WTC11 (cell line): ENCODE measurements around the gene PRMT5. TPM values are rescaled to one million over a fixed set of nuclear protein-coding genes. Genes with fewer than 3 reads are reported as not detected.

ENCODE experiments used
- ATAC-seq: fragments of 200-7000 bp; cut with Tn5 transposase; 2 replicates; pipeline ENCODE4 v1.10.0; 2021; ENCODE audit warnings: mild to moderate bottlenecking, moderate library complexity
- CTCF ChIA-PET: fragments of 300-600 bp; sonication (Branson Sonifier 250); formaldehyde crosslinking; loops from one replicate; lab custom pipeline; 2021; ENCODE audit warnings: antibody characterized with exemption; lab: Charles Lee
- POLR2A ChIA-PET: fragments of 350-600 bp; sonication (Branson Sonifier 250); formaldehyde crosslinking; loops from one replicate; lab custom pipeline; 2021; ENCODE audit warnings: antibody characterized with exemption; lab: Charles Lee
- DNase-seq: peaks from one replicate; pipeline ENCODE4 v3.0.0; 2021; ENCODE audit warnings: low spot score
- H3K27ac Mint-ChIP-seq: 2 replicates; pipeline ENCODE4 v1.8.0; 2021; ENCODE audit warnings: mixed read lengths
- H3K27me3 Mint-ChIP-seq: 2 replicates; pipeline ENCODE4 v1.8.0; 2021; ENCODE audit warnings: low read depth, mild to moderate bottlenecking, moderate library complexity, mixed read lengths
- H3K36me3 Mint-ChIP-seq: 2 replicates; pipeline ENCODE4 v1.8.0; 2021; ENCODE audit warnings: mixed read lengths
- H3K4me1 Mint-ChIP-seq: 2 replicates; pipeline ENCODE4 v1.8.0; 2022; ENCODE audit warnings: mixed read lengths
- H3K4me3 Mint-ChIP-seq: 2 replicates; pipeline ENCODE4 v1.8.0; 2021; ENCODE audit warnings: mild to moderate bottlenecking, moderate library complexity, mixed read lengths
- H3K9me3 Mint-ChIP-seq: 2 replicates; pipeline ENCODE4 v1.8.0; 2021; ENCODE audit warnings: mixed read lengths
- AR ChIP-seq: fragments of 250-450 bp; sonication (Bioruptor Pico); IDR thresholded peaks from 2 replicates; pipeline ENCODE4 v1.9.0; 2021; ENCODE audit warnings: mild to moderate bottlenecking
- ATF3 ChIP-seq: sonication (generic); formaldehyde crosslinking; conservative IDR thresholded peaks from 2 replicates; pipeline ENCODE4 v1.8.1; 2022; ENCODE audit warnings: mild to moderate bottlenecking, missing genetic modification reagents
- FOXP4 ChIP-seq: sonication (generic); formaldehyde crosslinking; IDR thresholded peaks from 2 replicates; pipeline ENCODE4 v1.8.0; 2022; ENCODE audit warnings: mild to moderate bottlenecking, missing genetic modification reagents
- GABPB1 ChIP-seq: sonication (generic); formaldehyde crosslinking; IDR thresholded peaks from 2 replicates; pipeline ENCODE4 v1.8.1; 2023; ENCODE audit warnings: mild to moderate bottlenecking, missing genetic modification reagents
- NR1H2 ChIP-seq: sonication (generic); formaldehyde crosslinking; IDR thresholded peaks from 2 replicates; pipeline ENCODE4 v1.9.0; 2021; ENCODE audit warnings: mild to moderate bottlenecking, moderate library complexity, missing genetic modification reagents
- PREB ChIP-seq: sonication (generic); formaldehyde crosslinking; IDR thresholded peaks from 2 replicates; pipeline ENCODE4 v1.8.1; 2022; ENCODE audit warnings: mild to moderate bottlenecking, missing genetic modification reagents, moderate library complexity, borderline replicate concordance
- PRRX2 ChIP-seq: fragments of 250-450 bp; sonication (Bioruptor Pico); IDR thresholded peaks from 2 replicates; pipeline ENCODE4 v1.8.0; 2021; ENCODE audit warnings: mild to moderate bottlenecking
- USF2 ChIP-seq: sonication (generic); formaldehyde crosslinking; IDR thresholded peaks from 2 replicates; pipeline ENCODE4 v1.8.1; 2023; ENCODE audit warnings: mild to moderate bottlenecking, missing genetic modification reagents, moderate library complexity
- ZNF121 ChIP-seq: sonication (generic); formaldehyde crosslinking; IDR thresholded peaks from 2 replicates; pipeline ENCODE4 v1.8.0; 2023; ENCODE audit warnings: missing genetic modification reagents
- ZNF263 ChIP-seq: sonication (generic); formaldehyde crosslinking; IDR thresholded peaks from 2 replicates; pipeline ENCODE4 v1.8.1; 2022; ENCODE audit warnings: low read depth, mild to moderate bottlenecking, moderate library complexity, missing genetic modification reagents
- ZNF281 ChIP-seq: sonication (generic); formaldehyde crosslinking; IDR thresholded peaks from 2 replicates; pipeline ENCODE4 v1.8.0; 2023; ENCODE audit warnings: mild to moderate bottlenecking, missing genetic modification reagents
- ZNF396 ChIP-seq: fragments of 250-450 bp; sonication (Bioruptor Pico); IDR thresholded peaks from 2 replicates; pipeline ENCODE4 v1.8.0; 2021; ENCODE audit warnings: mild to moderate bottlenecking, moderate library complexity, borderline replicate concordance
- ZNF671 ChIP-seq: fragments of 250-450 bp; sonication (Bioruptor Pico); IDR thresholded peaks from 2 replicates; pipeline ENCODE4 v1.8.0; 2021; ENCODE audit warnings: mild to moderate bottlenecking
- total RNA-seq: library from RNA; stranded (reverse); gene quantifications from 3 replicates; pipeline ENCODE4 v1.2.3, GENCODE V29; 2021

PRMT5 gene
- total RNA-seq, 1 experiment from 2014 or later, result 124 TPM

GRCh38 chr14:22895402-22895801, 33.8 kb downstream of the PRMT5 start:
- Mint-ChIP-seq H3K36me3 (peaks cover 2% of the 10 kb centered on the region; the same call in 1 of the 2 replicates), H3K9me3 (no peaks in the 10 kb centered on the region), H3K4me1 (peaks cover 16% of the 10 kb centered on the region), H3K27ac (no peak overlapping the region), H3K27me3 (peaks cover 55% of the 10 kb centered on the region), H3K4me3 (no peak overlapping the region)
- TF ChIP-seq GABPB1 (CRISPR knock-in tag) (no peak), ZNF121 (CRISPR knock-in tag) (peak; percentile 65; the same call in 1 of the 2 replicates)
- CTCF ChIA-PET, result interaction anchor here (0.5 to 0.6 kb wide), 2 partner anchors 72 to 119 kb away, joined by 4 read pairs; no protein-coding TSS in a partner anchor
- POLR2A ChIA-PET, result interaction anchor here (1.2 kb wide), 2 partner anchors 9 to 11 kb away, joined by 3 read pairs; no protein-coding TSS in a partner anchor
- no peak for DNase-seq
- no peak for ATAC-seq

GRCh38 chr14:22893706-22894105, 35.5 kb downstream of the PRMT5 start:
- H3K27ac Mint-ChIP-seq, result no peak overlapping the region
- ChIA-PET CTCF (interaction anchor here (1.0 to 1.1 kb wide), 3 partner anchors 36 to 58 kb away, joined by 3 read pairs; partner anchors contain the start of gene PRMT5), POLR2A (interaction anchor here (1.0 kb wide), 1 partner anchor 127 kb away, joined by 3 read pairs; the partner anchor contains the start of gene OXA1L)
- H3K4me1 Mint-ChIP-seq, result peaks cover 8% of the 10 kb centered on the region
- H3K4me3 Mint-ChIP-seq, result no peak overlapping the region
- DNase-seq (no peak), ATAC-seq (no peak)
- no peaks in the 10 kb centered on the region for H3K36me3 Mint-ChIP-seq
- H3K9me3 Mint-ChIP-seq, result no peaks in the 10 kb centered on the region
- TF ChIP-seq AR (CRISPR knock-in tag), result no peak
- peaks cover 49% of the 10 kb centered on the region for H3K27me3 Mint-ChIP-seq

GRCh38 chr14:22892488-22892887, 36.7 kb downstream of the PRMT5 start:
- DNase-seq (no peak), ATAC-seq (peak; percentile 46; the same call in 1 of the 2 replicates)
- Mint-ChIP-seq H3K27me3 (peaks cover 37% of the 10 kb centered on the region), H3K27ac (no peak overlapping the region), H3K4me1 (peaks cover 14% of the 10 kb centered on the region), H3K36me3 (no peaks in the 10 kb centered on the region), H3K4me3 (no peak overlapping the region), H3K9me3 (no peaks in the 10 kb centered on the region)
- ChIA-PET CTCF (interaction anchor here (1.2 kb wide), 2 partner anchors 8 to 21 kb away, joined by 3 to 7 read pairs; partner anchors contain the start of gene LRP10), POLR2A (no interaction called here)
- TF ChIP-seq ZNF396 (CRISPR knock-in tag), result no peak
- TF ChIP-seq USF2 (CRISPR knock-in tag), result no peak
- TF ChIP-seq GABPB1 (CRISPR knock-in tag), result no peak
- TF ChIP-seq ZNF671, result no peak
- no peak for TF ChIP-seq ZNF263 (CRISPR knock-in tag)

- POLR2A ChIA-PET, result no interaction called here
- Mint-ChIP-seq H3K4me3 (no peak overlapping the region), H3K9me3 (no peaks in the 10 kb centered on the region), H3K36me3 (no peaks in the 10 kb centered on the region), H3K4me1 (peaks cover 25% of the 10 kb centered on the region), H3K27ac (no peak overlapping the region), H3K27me3 (peaks cover 26% of the 10 kb centered on the region)
- no peak for TF ChIP-seq PREB (CRISPR knock-in tag)
- TF ChIP-seq NR1H2 (CRISPR knock-in tag), result no peak
- DNase-seq (no peak), ATAC-seq (no peak)
- CTCF ChIA-PET, result interaction anchor here (1.0 to 3.6 kb wide), 4 partner anchors 9 to 67 kb away, joined by 3 to 24 read pairs (median 8); partner anchors contain the start of gene LRP10
These were observed 38.8 kb downstream of the PRMT5 start for GRCh38 chr14:22890416-22890815.

- ChIA-PET POLR2A (no interaction called here), CTCF (interaction anchor here (0.6 to 3.6 kb wide), 8 partner anchors 11 to 474 kb away, joined by 3 to 24 read pairs (median 4); partner anchors contain the start of gene LRP10)
- Mint-ChIP-seq H3K27ac (no peak overlapping the region), H3K27me3 (peaks cover 31% of the 10 kb centered on the region), H3K4me1 (peaks cover 28% of the 10 kb centered on the region), H3K36me3 (no peaks in the 10 kb centered on the region), H3K4me3 (no peak overlapping the region), H3K9me3 (no peaks in the 10 kb centered on the region)
- ATAC-seq, result no peak
- no peak for DNase-seq
- TF ChIP-seq ATF3 (no peak), ZNF281 (CRISPR knock-in tag) (no peak), PRRX2 (CRISPR knock-in tag) (no peak), FOXP4 (no peak)
These were observed 40.5 kb downstream of the PRMT5 start for GRCh38 chr14:22888662-22889061.
